ENCODE results near the gene CLTC. TPM values are rescaled to one million over a fixed set of nuclear protein-coding genes. Genes with fewer than 3 reads are reported as not detected.

CLTC gene
- total RNA-seq, 1 experiment from 2014 or later = 254 TPM

DNA sequence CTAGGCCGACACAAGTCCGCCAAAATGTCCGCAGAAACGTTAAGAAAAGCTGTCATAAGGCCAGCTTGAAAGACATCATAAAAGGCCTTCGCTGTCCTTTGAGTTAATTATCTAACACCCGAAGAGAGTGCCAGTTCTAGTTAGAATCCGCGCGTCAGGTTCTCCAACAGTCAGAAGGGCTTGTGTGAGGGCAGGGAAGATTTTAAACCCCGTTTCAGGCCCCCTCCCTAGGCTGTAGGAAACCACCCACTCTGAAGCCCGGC is 729 bp upstream of the CLTC start:
- Histone ChIP-seq H3K79me2 (ENCODE audit: insufficient read depth, low read length) (peaks cover 36% of the 10 kb centered on the region), H3K23me2 (ENCODE audit: insufficient read length, low read depth, low read length, poor library complexity, severe bottlenecking) (peaks cover 5% of the 10 kb centered on the region), H4K8ac (replicated peaks; ENCODE audit: insufficient read length, low read depth, low read length) (no peak overlapping the region), H2BK5ac (ENCODE audit: insufficient read length, low read length) (no peak overlapping the region), H4K91ac (ENCODE audit: insufficient read length, low read depth, low read length) (no peak overlapping the region), H2BK15ac (ENCODE audit: low read depth, low read length) (no peak overlapping the region), H3K4me1 (ENCODE audit: insufficient read depth, low read length) (no peaks in the 10 kb centered on the region; the same call in 1 of the 2 replicates), H3K18ac (ENCODE audit: insufficient read length, low read depth, low read length) (peak overlapping the region; percentile 94), H3K23ac (ENCODE audit: insufficient read length, low read depth, low read length) (no peak overlapping the region), H3K9ac (ENCODE audit: extremely low read depth, insufficient read length, low read length) (peak overlapping the region; percentile 89), H3K4ac (ENCODE audit: low read depth, low read length) (no peak overlapping the region), H4K5ac (ENCODE audit: insufficient read length, low read depth, low read length) (no peak overlapping the region), H3K14ac (ENCODE audit: insufficient read depth, low read length) (peak overlapping the region; percentile 70), H2BK120ac (ENCODE audit: low read depth, low read length, poor library complexity, severe bottlenecking) (no peak overlapping the region), H3T11ph (ENCODE audit: low read length) (no peak overlapping the region), H3K56ac (ENCODE audit: insufficient read length, low read depth, low read length) (peak overlapping the region; percentile 74), H3K27me3 (ENCODE audit: insufficient read depth, low read length) (no peaks in the 10 kb centered on the region), H3K9me3 (ENCODE audit: control insufficient read depth, low read depth, low read length) (no peaks in the 10 kb centered on the region), H4K20me1 (ENCODE audit: control insufficient read depth, insufficient read depth, insufficient read length) (no peaks in the 10 kb centered on the region), H3K27ac (ENCODE audit: insufficient read length, low read depth, low read length) (peak overlapping the region; percentile 95), H3K79me1 (ENCODE audit: insufficient read depth, low read depth, low read length, poor library complexity, severe bottlenecking) (no peaks in the 10 kb centered on the region), H2BK12ac (ENCODE audit: insufficient read length, low read depth, low read length) (no peak overlapping the region), H2AFZ (ENCODE audit: low read length) (no peak overlapping the region), H3K4me2 (ENCODE audit: insufficient read depth, insufficient read length, low read length) (peak overlapping the region; percentile 93), H2AK5ac (ENCODE audit: insufficient read length, low read length) (no peak overlapping the region), H2BK20ac (ENCODE audit: low read depth, low read length, poor library complexity, severe bottlenecking) (no peak overlapping the region)
- no CpG with 5 or more reads among the region's 11 CpGs for WGBS (ENCODE audit: extremely low coverage, insufficient read length, low lambda C conversion rate)
- H3K27me3 Mint-ChIP-seq (ENCODE audit: low read depth) = no peaks in the 10 kb centered on the region
- peak overlapping the region; percentile 100 for H3K27ac Mint-ChIP-seq
- DNase-seq = no peak
- peaks cover 0 to 2% (median 0%) of the 10 kb centered on the region in 3 experiments; a peak in 5 of 7 replicates for H3K36me3 Mint-ChIP-seq (ENCODE audit: insufficient read depth in 1 of 3, low read depth in 3 of 3)
- TF ChIP-seq, protein P1, sequence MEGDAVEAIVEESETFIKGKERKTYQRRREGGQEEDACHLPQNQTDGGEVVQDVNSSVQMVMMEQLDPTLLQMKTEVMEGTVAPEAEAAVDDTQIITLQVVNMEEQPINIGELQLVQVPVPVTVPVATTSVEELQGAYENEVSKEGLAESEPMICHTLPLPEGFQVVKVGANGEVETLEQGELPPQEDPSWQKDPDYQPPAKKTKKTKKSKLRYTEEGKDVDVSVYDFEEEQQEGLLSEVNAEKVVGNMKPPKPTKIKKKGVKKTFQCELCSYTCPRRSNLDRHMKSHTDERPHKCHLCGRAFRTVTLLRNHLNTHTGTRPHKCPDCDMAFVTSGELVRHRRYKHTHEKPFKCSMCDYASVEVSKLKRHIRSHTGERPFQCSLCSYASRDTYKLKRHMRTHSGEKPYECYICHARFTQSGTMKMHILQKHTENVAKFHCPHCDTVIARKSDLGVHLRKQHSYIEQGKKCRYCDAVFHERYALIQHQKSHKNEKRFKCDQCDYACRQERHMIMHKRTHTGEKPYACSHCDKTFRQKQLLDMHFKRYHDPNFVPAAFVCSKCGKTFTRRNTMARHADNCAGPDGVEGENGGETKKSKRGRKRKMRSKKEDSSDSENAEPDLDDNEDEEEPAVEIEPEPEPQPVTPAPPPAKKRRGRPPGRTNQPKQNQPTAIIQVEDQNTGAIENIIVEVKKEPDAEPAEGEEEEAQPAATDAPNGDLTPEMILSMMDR (conservative IDR thresholded peaks at IDR 0.05) = no peak
- H3K9me3 Mint-ChIP-seq = no peaks in the 10 kb centered on the region
- peaks cover 35 to 40% of the 10 kb centered on the region in 2 experiments for H3K4me1 Mint-ChIP-seq
- H3K4me3 Mint-ChIP-seq = peak overlapping the region; percentile 95 to 98

Measured in H9 (cell line).